Fibroblast of villous mesenchyme (primary cell): ENCODE measurements around the gene TRA2B. TPM values are rescaled to one million over a fixed set of nuclear protein-coding genes. Genes with fewer than 3 reads are reported as not detected.
A peak's percentile ranks its signal among the peaks of the same experiment; 100 is the strongest.

Source experiments
- DNase-seq: peaks from one replicate; pipeline ENCODE4 v3.0.0-alpha.2; 2010; ENCODE audit warnings: low read depth
- H3K4me3 ChIP-seq: 2 replicates; pipeline ENCODE4 v1.5.1; 2011; ENCODE audit warnings: low read depth, mild to moderate bottlenecking, low read length
- total RNA-seq: library from RNA; depleted of rRNA; stranded (reverse); fragments of >200 nt; gene quantifications from 2 replicates; pipeline ENCODE4 v1.2.3, GENCODE V29; 2012
- TF ChIP-seq, protein P1 (sequence below): IDR thresholded peaks from 2 replicates; pipeline ENCODE4 v1.5.1; 2012; ENCODE audit warnings: low read depth, mild to moderate bottlenecking, low read length; ENCODE audit not compliant: insufficient read depth

The TRA2B gene
- total RNA-seq, 1 donor, result 182 TPM

DNA sequence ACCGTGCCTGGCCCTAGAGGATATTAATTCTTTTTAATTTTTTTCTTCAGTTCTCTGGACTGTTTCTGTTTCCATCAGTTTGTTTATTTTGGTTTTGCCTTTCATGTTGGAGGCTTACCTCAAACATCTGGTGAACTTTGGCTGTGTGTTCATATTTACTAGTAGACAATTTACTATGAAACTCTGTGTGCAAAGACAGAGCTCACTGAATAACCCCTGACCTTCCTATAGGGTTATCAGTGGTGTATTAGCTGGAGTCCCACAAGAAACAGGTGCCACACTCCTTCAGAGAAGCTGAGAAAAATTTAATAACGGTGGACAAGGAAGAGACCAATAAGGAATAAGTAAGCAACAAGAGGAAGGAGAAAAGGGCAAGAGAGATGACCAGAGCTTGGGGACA, 28.8 kb upstream of the TRA2B start:
- TF ChIP-seq, protein P1, sequence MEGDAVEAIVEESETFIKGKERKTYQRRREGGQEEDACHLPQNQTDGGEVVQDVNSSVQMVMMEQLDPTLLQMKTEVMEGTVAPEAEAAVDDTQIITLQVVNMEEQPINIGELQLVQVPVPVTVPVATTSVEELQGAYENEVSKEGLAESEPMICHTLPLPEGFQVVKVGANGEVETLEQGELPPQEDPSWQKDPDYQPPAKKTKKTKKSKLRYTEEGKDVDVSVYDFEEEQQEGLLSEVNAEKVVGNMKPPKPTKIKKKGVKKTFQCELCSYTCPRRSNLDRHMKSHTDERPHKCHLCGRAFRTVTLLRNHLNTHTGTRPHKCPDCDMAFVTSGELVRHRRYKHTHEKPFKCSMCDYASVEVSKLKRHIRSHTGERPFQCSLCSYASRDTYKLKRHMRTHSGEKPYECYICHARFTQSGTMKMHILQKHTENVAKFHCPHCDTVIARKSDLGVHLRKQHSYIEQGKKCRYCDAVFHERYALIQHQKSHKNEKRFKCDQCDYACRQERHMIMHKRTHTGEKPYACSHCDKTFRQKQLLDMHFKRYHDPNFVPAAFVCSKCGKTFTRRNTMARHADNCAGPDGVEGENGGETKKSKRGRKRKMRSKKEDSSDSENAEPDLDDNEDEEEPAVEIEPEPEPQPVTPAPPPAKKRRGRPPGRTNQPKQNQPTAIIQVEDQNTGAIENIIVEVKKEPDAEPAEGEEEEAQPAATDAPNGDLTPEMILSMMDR, result no peak
- H3K4me3 ChIP-seq, result no peak overlapping the region
- no peak for DNase-seq

DNA sequence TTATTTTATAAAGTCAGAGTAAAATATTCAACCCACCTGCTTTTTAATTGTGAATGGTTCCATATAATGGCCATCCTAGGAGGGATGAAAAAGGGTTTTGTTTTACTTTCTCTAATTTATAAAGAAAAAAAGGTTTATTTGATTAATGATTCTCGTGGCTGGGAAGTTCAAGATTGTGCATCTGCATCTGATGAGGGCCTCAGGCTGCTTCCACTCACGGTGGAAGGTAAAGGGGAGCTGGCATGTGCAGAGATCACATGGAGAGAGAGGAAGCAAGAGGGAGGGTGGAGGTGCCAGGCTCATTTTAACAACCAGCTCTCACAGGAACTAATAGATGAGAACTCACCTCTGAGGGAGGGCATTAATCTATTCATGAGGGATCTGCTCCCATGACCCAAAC, 27.7 kb upstream of the TRA2B start:
- no peak for DNase-seq
- H3K4me3 ChIP-seq, result no peak overlapping the region
- TF ChIP-seq, protein P1, result no peak

DNA sequence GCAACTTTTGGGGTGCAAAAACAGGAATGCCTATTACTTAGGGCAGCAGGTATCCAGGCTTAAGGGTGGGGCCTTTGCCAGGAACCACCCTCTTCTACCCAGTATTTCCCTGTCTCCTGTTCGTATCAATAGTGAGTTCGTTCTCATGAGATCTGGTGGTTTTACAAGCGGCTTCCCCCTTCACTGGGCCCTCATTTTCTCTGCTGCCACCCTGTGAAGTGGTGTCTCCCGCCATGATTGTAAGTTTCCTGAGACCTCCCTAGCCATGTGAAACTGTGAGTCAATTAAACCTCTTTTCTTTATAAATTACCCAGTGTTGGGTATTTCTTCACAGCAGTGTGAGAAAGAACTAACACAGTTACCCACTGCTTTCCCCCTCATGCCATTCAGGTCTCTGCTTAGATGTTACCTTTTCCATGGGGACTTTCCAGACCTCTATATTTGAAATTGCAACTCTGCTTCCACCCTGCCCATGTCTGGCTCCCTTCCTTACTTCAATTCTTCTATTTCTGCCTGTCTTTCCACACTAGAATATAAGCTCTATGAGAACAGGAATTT, 23.9 kb upstream of the TRA2B start:
- DNase-seq, result no peak
- TF ChIP-seq, protein P1, result no peak
- H3K4me3 ChIP-seq, result no peak overlapping the region

DNA sequence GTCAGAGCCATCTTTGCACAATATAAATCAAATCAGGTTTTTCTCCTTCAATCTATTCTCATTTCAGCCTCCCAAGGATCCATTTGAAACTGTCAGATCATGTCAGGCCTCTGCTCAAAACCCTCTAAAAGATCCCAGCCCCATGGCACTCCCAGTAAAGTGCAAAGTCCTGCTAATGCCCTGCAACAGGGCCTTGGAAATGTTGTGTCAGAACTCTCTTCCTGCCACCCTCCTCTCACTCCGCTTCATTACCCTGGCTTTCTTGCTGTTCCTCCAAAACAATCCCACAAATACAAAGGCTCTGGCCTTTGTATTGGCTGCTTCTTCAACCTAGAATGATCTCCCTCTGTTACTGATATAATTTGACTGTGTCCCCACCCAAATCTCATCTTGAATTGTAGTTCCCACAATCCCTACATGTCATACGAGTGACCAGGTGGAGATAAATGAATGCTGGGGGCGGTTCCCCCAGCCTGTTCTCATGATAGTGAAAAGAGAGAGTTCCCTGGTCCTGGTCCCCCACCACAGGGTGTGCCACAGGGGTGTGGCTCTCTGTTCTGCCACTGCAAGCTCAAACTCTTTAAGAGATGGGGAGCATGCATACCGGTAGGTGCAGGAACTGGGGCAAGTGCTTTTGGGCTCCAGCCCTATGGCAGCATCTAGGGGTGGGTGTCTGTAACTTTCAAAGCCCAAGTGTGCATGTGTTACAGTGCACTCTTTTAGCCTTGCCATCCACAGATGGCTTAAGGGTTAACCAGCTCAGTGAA, 22.9 kb upstream of the TRA2B start:
- H3K4me3 ChIP-seq, result no peak overlapping the region
- no peak for DNase-seq
- TF ChIP-seq, protein P1, result no peak

DNA sequence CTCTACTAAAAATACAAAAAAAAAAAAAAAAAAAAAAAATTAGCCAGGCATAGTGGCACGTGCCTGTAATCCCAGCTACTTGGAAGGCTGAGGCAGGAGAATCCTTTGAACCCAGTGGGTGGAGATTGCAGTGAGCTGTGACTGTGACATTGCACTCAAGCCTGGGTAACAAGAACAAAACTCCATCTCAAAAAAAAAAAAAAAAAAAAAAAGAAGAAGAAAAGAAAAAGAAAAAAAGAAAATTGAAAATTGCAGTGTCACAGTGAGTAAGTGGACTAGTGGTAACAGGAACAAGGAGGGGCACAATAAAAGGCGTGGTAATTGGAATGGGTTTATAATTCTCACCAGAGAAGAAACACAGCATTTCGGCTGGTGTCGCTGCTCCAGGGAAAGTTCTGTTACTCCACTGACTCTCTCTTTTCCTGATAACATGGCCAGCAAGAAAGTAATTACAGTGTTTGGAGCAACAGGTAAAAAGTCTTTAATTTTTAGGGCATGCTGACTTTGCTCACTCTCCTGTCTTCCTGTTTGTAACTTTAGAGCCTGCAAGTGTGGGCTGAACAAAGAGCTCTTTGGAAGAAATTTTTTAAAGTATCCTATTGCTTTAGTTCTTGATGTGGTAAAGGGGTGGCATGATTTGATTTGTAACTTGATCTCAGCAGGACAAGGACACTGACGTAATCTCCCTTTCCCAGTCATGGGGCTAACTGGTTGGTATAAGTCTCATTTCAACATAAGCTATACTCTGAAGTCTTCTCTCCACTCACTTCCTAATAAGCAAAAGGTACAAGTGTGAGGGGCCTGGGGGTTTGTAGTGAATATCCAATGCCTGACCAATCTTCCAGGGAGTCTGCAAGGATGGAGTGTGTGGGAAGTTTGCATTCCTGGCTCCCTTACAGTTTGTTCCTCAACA, 22.1 kb upstream of the TRA2B start:
- no peak overlapping the region for H3K4me3 ChIP-seq
- DNase-seq, result peak; percentile 80

DNA sequence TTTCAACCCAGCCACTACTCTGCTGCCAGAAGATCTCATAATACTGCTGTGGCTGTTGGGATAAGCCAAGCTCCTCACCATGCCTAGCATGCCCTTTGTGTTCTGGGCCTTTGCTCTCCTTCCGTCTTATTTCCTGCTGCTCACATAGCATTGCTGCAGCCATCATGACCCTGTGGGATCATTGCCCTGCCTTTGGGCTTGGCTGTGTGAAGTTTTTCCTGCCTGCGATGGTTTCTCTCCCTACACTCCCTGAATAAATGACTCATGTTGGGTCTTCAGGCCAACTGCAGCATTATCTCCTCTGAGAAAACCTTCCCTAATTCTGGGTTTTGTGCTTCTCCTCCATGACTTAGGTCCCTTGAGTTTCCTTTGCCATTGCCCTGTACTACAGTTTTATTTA, 20.8 kb upstream of the TRA2B start:
- DNase-seq, result no peak
- TF ChIP-seq, protein P1, result no peak
- H3K4me3 ChIP-seq, result no peak overlapping the region

More for the DNA sequence above, 22.1 kb upstream of the TRA2B start:
- TF ChIP-seq, protein P1, result no peak
